GM19324 (cell line): ENCODE measurements around the gene SRCIN1.
"Not testable (repeated sequence)": the region's sequence is repeated elsewhere in the genome, so short reads cannot be mapped to it uniquely, and the experiment has no call there.

ENCODE experiments used
- ATAC-seq: cut with Tn5 transposase; IDR thresholded peaks from one replicate; pipeline ENCODE4 v1.9.1; 2021; ENCODE audit warnings: mild to moderate bottlenecking, moderate library complexity; ENCODE audit not compliant: unreplicated experiment, low FRiP score

Gene SRCIN1

DNA sequence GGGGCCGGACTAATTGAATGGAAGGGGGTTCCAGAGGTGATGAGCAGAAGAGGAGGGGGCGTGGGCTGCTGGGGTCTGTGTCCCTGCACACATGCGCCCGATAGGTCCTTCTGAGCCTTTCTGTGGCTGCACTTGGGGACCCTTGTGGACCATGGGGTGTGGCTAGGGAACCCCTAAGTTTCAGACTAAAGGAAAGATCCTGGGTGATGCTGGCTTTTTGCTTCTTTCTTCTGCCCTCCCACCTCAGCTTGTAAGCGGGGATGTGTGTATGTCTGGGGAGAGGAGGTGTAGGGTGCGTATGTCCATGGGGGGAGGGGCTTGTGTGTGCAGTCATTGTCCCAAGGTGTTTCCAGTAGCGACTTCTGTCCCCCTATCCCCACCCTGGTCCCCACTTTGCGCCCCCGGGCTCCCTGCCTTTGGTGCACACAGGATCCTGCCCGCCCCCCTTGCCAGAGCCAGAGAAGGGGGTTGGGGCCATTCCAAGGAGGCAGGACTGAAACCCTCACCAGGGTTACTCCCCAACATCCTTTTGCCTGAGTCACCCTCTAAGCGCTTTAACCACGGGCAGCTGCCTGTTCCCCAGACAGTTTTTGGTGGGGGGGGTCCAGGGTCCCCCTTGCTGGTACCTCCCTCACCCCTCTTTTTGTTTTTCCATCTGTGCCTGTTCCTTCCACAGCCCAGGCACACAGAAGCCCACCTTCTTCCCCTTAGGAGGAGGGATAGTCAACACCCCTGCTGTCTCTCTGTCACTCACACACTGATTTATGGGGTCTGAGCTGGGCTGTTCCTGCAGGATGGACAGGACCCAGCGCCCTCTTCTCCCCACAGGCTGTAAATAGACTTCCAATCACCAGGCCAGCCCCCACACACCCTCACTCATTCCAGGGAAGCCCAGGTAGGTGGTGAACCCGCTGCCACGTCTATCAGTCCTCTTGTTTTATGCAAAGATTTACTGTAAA, 94.3 kb downstream of the SRCIN1 start:
- no peak for ATAC-seq

- ATAC-seq: no peak
Measured at GRCh38 chr17:38510421-38511149, 95.2 kb downstream of the SRCIN1 start.

DNA sequence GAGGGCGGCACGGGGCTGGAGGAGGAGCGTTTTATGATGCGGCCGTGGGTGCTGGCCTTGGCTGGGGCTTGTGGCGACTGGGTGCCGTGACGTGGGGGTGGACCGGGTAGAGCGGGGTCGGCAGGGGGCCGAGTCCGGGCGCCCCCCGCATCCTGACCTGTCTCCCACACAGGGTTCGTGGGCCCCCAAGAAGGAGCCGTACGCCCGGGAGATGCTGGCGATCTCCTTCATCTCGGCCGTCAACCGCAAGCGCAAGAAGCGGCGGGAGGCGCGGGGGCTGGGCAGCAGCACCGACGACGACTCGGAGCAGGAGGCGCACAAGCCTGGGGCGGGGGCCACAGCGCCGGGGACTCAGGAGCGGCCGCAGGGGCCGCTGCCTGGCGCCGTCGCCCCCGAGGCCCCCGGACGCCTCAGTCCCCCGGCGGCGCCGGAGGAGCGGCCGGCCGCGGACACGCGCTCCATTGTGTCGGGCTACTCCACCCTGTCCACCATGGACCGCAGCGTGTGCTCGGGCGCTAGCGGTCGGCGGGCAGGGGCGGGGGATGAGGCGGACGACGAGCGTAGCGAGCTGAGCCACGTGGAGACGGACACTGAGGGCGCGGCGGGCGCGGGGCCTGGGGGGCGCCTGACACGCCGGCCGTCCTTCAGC, 95.9 kb downstream of the SRCIN1 start:
- ATAC-seq: no peak

- no peak for ATAC-seq
Measured at GRCh38 chr17:38508954-38509771, 96.6 kb downstream of the SRCIN1 start.

DNA sequence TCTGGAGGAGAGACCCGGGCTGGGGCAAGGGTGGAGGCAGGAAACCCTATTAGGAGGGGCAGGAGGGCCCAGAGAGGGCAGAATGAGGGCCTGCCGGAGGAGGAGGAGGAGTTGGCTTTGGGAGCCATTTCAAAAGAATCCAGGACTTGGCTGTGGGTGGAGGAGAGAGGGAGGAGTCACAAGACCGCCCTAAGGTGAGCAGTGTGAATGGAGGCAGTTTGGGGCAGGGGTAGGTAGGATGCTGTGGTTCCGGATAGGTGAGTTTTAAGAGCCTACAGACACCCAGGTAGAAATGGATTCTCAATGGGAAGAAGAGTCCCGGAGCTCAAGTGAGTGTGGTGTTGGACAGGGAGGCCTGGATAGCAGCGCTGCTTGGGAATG, 97.2 kb downstream of the SRCIN1 start:
- ATAC-seq: no peak

- no peak for ATAC-seq
Measured at GRCh38 chr17:38507921-38508569, 97.7 kb downstream of the SRCIN1 start.

- no peak for ATAC-seq
Measured at GRCh38 chr17:38507436-38507835, 98.3 kb downstream of the SRCIN1 start.

- ATAC-seq: no peak
Measured at GRCh38 chr17:38504216-38504615, 101.5 kb downstream of the SRCIN1 start.

- ATAC-seq: not testable (repeated sequence)
Measured at GRCh38 chr17:38503286-38503913, 102.4 kb downstream of the SRCIN1 start.

GRCh38 chr17:38501718-38502117, 104.0 kb downstream of the SRCIN1 start:
- ATAC-seq: not testable (repeated sequence)

DNA sequence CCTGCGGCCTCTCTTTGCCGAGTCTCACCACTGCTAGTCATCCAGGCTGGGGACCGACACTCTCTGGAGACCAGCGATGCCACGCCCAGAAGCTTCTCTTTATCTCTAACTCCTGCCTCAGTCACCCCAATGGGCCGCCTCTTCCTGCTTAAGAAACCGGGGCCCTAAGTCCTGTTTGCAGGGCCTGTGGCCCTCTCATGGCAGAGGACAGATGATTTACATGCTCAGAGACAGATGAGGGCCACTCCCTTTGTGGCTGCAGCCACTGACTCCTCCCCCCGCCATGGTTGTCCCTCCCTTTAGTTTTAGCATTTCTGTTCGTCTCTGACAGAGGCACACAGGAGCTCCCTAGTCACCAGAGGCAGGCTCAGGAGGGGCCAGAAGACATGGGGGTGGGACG, 106.5 kb downstream of the SRCIN1 start:
- ATAC-seq: not testable (repeated sequence)

DNA sequence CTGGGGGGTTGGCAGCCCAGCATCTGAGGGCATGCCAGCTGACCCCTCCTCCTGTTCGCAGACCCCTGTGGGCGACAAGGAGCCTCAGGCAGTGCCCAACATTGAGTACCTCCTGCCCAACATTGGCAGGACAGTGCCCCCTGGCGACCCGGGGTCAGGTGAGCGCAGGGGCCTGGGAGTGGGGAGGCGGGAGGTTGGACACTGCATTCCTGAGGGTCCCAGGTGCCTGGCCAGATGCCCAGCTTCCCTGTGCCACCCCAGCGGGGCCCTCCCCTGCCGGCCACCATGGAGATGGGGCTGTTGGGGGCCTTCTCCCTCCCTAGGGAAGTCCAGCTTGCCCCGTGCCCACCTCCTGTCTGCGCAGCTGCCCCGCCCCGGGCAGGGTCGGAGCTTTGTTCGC, 107.4 kb downstream of the SRCIN1 start:
- no peak for ATAC-seq

DNA sequence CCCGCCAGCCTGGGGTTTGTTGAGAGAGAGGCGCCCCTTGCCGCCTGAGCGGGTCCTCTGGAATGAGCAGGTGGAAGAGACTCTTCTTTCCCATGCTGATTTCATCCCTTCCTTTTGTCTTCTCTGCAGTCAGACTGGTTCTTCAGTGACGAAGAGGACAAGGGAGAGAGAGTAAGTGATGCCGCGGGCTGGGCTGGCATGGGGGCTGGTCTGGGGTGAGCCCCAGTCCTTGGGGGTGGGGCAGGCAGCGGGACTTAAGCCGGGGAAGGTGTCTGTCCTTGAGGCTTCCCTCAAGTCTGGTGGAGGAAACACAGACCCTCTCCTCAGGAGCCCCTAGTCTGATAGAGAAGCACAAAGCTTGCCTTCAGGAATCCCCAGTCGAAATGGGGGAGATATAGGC, 108.1 kb downstream of the SRCIN1 start:
- not testable (repeated sequence) for ATAC-seq

DNA sequence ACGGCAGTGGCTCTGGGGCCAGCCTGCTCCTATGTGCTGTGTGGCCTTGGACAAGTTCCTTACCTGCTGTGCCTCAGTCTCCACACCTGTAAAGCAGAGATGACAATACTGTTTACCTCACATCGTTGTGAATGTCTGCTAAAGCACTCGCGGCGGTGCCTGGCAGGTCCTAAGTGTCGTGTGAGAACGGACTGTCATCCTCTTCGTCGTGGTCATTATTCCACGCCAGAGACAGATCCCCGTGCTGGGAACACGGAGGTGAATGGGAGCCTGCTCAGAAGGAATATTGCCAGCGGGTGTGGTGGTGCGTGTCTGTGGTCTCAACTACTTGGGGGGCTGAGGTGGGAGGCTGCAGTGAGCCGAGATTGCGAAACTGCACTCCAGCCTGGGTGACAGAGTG, 111.6 kb downstream of the SRCIN1 start:
- ATAC-seq: not testable (repeated sequence)

DNA sequence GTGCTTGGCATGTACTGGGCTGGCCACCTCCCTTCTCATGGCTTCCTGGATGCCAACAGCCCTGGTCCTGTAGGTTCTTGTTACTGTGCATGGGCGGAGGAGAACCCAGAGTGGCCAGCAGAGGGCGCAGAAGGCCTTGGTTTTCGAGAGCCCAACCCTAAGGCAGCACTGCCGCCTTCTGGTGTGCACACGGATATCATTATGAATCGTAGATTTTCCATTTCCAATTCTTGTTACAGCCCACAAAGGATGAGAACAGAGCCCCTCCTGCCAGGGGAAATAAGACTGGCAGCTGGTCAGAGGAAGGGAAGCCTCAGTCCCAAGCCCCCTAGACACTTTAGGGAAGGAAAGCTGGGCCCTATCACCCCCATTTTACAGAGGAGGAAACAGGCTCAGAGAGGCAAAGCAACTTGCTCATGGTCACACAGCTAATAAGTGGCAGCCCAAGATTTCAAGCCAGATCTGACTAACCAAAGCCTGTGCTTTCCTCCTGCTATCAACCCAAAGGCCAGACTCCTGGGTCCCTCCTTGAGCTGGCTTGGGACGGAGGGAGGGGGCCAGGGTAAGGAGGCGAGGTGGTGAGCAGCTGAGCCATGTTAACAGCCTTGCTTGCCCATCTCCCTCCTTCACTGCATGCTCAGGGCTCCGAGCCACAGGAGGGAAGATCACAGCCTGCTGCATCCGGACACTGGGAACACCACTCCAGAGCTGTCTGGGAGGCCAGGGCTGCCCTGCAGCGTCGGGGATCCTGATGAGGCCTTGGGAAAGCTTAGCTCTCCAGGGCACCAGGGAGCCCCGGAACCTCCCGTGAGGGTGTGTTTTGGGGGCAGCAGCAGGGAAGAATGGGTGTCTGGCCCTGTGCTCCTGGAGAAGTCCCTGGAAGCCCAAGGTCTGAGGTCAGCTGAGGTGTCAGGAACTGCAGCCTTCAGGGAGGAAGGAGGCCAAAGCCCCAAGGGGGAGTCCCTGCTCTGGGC, 113.4 kb downstream of the SRCIN1 start:
- not testable (repeated sequence) for ATAC-seq

DNA sequence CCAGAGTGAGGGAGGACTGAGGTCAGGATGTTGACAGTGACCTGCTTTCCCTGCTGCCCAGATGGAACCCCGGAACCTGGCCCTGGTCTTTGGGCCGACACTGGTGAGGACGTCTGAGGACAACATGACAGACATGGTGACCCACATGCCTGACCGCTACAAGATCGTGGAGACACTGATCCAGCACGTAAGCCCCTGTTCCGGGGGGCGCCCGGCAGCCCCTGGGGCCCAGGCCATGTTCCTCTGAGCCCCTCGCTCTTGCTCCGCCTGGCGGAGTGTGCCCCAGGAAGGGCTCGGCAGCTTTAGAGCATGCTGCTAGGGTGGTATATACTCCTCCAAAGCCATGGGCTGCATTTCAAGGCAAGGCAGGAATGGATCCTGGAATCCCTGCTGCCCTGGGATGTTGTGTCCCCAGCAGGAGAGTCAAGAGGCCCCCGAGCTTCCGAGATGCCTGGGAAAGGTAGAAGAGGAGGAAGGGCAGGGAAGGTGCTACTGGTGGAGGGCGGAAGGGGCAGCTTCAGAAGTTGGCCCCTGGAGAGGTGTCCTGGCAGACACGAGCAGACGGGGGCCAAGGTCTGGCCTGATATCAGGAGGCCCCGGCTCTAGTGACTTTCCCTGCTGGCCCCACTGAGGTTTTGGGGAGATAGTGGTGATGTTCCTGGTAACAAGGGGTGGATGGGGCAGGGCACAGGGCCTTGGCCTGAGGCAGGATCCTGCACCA, 114.2 kb downstream of the SRCIN1 start:
- not testable (repeated sequence) for ATAC-seq

DNA sequence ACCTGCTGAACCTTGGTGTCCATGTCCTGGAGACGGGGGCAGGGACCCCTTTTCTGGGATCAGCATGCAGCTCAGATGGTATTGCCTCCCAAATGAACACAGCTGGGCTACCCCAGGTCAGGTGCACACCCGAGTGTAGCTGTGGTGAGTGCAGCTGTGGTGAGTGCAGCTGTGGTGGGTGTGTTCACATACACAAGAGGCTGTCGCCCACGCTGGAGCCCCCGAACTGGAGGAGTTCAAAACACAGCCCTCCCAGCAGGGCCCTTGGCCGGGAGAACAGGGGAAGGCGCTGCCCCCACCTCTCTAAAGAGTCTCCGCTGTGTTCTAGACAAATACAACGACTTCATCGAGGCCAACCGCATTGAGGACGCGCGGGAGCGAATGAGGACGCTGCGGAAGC, 116.0 kb downstream of the SRCIN1 start:
- ATAC-seq: not testable (repeated sequence)
